NCI-H1417 treated with DMSO at 0.1 percent for 48 hours (cell line): ENCODE data around the gene PLAAT3.
"Not testable (repeated sequence)": the region's sequence is repeated elsewhere in the genome, so short reads cannot be mapped to it uniquely, and the experiment has no call there.

Experiments
- DNase-seq: peaks from one replicate; lab custom pipeline; 2025; lab: John Stamatoyannopoulos, UW

Gene PLAAT3

DNA sequence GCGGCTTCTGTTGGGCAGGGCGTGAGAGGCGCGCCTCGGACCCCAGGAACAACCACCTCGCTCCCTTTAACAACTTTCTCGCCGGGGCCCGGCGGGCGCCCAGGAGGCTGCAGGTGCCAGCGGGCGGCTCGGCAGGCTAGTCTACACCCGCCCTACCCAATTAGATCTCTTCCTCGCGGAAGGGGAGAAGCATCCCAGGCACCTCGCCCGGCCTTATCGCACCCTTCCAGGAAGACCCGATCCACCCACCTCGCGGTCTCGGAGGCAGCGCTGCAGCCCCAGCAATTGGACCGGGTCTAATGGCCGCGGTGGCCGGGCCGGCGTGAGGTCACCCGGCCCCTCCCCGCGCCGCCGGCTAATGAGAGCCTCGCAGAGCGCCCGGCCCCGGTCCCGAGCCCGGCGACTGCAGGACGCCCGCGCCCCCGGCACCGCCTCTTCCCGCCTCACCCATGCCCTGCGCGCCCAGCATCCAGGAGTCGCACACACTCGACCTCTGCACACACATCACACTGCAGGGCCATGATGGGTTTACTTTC lies at the start of gene PLAAT3:
TSS of gene PLAAT3 (minus strand) at position 298 of the 536 bp plus-strand sequence. CDS start 419 bp downstream, outside the sequence.
- no peak for DNase-seq

DNA sequence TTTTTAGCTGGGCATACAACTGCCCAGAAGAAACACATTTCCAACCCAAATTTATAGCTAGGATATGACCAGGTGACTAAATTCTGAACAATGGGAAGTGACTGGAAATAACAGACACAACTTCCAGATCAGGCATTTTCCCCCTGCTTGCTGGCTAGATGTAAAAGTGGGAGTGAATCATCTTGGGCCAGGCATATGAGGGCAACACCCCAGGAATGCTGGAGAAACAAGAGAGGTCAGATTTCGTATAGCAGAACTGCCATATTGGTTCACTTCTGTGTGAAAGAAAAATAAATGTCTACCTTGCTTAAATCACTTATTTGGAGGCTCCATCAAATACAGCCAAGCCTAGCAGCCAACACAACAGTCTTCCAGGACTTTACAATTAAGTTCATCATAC lies 49.6 kb upstream of the PLAAT3 start:
- DNase-seq = no peak

DNA sequence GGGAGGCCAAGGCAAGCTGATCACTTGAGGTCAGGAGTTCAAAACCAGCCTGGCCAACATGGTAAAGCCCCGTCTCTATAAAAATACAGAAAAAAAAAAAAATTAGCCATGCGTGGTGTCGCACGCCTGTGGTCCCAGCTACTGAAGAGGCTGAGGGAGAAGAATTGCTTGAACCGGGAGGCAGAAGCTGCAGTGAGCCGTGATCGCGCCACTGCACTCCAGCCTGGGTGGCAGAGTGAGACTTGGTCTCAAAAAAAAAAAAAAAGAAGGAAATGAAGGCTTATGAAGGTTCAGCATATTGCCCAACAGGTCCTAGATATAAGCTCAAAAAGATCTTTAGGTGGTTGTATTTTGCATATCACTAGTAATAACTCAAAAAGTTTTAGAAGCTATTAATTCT lies 46.7 kb upstream of the PLAAT3 start:
- DNase-seq = no peak

DNA sequence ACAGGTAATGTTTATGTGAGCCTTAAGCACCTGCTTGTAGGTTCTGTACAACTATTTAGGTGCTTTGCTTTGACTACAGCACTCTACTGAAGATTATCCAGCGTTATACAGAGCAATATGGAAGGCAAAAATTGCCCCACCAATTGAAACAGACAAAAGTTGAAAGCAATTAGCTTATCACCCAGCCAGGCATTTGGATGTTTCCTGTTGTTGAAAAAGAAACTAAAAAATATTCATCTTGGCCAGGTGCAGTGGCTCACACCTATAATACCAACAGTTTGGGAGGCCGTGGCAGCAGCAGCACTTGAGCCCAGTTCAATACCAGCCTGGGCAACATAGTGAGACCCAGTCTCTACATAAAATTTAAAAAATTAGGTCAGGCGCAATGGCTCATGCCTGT lies 38.4 kb upstream of the PLAAT3 start:
- DNase-seq = no peak

DNA sequence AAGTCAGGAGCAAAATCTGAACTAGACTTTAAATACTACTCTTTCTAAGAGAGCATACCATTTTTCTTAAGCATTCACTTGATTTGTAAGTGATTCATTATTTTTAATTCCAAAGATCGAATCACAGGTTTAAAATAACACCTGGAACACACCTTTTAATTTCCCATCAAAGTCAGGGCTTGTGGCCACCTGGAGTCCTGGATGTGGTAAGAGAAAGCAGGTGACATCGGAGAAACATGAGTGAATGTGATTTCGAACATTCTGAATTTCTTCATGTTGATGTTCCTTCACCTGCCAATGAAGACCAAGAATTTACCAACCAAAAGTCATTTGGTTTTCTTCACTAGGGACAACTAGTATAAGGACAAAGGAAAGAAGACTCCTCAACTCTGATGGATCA lies 29.0 kb upstream of the PLAAT3 start:
- DNase-seq = no peak

DNA sequence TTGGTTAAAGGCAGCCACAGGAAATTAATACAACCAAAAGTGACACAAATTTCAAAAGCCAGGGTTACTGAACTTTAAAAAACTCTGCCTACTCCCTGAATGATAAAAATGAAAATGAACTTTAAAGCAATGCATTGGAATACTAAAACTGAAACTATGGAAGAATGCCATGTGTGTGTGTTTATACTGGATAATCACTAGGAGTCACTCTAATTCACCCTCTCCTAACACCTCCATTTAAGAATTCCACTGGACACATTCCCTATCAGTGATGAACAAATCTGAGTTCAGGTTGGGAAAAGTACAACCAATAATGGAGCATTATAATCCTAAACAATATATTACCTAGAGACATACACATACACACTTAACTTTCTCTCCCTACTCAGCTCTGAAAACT lies 27.5 kb upstream of the PLAAT3 start:
- DNase-seq = no peak

DNA sequence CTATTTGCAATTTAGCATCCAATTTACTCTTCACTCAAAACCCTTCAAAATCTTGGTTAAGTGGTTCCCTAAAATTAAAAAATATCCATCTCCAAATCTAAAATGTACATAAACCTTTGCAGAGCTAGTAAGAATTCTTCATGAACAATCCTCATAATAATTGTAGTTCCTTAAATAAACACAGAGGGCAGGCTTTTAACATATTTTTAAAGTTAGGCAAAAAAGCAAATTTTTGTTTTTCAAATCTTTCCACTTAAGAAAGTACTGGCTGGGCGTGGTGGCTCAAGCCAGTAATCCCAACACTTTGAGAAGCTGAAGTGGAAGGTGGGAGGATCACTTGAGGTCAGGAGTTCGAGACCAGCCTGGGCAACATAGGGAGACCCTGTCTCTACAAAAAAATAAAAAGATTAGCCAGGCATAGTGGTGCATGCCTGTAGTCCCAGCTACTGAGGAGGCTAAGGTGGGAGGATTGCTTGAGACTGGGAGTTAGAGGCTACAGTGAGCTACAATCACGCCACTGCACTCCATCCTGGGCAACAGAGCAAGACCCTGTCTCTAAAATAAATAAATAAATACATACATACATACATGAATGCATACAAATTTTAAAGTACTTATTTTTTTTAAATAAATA lies 25.1 kb upstream of the PLAAT3 start:
- no peak for DNase-seq

DNA sequence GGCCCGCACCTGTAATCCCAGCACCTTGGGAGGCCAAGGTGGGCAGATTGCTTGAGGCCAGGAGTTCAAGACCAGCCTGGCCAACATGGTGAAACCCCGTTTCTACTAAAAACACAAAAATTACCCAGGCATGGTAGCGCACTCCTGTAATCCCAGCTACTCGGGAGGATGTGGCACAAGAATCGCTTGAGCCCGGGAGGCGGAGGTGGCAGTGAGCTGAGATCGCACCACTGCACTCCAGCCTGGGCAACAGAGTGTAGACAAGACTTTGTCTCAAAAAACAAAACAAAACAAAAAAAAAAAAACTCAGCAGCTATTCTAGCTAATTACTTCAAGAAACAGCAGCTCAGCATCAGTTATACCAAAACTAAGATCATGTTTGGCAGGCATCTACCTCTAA lies 24.2 kb upstream of the PLAAT3 start:
- DNase-seq = not testable (repeated sequence)

DNA sequence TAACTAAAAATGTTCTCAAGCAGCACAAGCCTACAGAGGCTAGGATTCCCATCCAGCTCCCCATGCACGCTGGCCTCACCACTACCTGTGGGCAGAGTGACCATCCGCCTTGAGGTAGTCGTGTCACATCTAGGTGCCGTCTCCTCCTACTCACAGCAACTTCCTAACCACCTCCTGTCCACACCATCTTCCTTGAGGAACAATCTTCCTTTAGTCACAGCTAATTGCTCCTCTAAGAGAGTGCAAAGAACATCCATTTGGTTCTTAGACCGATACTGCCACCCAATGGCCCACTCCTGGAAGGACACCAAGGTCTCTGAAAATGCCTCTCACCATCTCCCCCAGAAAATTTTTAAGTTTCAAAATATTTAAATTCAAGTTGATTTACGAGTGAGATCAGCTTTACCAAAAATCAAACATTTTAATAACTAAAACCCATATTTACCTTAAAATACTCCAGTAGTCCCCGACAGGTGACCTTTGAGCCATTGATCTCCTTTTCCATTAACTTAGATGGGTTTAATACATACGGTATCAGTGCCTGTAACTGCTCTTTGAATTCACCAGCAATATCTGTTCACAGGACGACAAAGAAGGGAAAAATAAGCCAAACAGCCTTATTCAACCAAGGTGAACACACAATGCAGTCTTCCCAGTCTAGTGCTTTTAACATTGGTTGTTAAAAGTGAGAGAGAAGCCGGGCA lies 21.7 kb upstream of the PLAAT3 start:
- no peak for DNase-seq

DNA sequence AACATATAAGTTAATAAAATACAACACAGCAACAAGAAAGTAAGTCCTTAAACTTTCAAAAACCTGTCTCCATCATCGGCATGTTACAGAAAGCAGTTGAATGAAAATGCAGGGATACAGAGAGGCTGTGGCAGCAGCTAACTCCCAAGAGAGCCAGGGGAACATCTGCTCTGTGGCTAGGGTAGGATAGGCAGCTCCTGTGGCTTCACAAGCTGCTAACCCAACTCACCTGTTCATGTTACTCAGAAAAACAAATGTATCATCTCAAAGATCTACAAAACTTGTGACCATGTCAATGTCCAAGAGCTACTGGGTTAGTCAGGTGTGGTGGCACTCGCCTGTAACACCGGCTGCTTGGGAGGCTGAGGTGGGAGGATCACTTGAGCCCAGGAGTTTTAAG lies 15.2 kb upstream of the PLAAT3 start:
- DNase-seq = no peak

DNA sequence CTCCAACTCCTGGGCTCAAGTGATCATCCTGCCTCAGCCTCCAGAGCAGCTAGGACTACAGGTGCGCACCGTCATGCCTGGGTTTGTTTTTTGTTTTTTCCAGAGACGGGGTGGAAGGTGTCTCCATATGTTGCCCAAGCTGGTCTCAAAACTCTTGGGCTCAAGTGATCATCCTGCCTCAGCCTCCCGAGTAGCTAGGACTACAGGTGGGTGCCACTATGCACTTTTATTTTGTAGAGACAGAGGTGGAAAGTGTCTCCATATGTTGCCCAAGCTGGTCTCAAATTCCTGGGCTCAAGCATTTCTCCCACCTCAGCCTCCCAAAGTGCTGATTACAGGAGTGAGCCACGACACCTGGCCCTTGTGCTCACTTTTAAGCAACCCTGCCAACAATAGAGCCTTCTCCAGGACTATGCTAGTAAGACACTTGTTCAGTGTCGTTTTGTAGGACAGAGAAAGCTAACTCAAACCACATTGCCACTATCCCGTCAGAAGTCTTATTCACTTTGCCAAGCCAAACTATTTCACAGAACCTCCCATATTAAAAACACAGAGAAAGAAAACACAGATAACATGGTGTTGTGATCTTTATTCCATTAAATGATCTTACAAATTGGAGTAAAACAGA lies 9.4 kb upstream of the PLAAT3 start:
- no peak for DNase-seq

DNA sequence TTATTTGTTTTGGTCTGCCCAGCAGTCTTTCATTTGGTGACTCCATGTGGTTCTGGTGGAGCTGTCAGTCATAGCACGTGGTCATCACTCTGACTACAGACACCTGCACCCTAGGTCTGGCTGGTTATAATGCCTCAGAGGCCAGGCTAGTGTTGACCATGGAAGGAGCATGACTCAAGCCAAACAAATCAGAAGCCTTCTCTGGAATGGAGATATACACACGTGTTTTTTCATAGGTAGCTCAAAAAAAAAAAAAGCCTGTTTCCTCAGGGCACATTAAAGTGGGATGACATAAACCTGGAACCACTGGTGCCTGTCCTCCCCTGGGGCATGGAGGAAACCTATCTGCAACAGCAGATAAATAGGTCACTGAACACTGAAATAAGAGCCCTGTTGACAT lies 8.1 kb upstream of the PLAAT3 start:
- no peak for DNase-seq

DNA sequence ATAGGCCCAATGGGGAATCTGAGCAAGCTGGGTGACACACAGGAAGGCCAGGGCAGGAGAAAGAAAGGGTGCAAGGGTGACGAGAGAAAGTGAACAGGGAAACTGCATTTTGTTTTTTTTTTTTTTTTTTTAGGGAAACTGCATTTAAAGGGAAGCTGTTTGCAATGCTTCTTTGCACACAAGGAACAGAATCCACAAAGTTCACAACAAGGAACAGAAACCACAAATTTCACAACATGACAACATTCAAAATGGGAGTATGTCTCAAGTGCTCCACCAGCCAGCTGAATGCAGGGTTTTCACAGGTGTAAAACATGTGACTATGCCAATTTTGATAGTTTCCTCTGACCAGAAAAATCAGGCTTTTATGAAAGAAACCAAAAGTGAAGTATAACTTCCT lies 6.8 kb upstream of the PLAAT3 start:
- DNase-seq = no peak

DNA sequence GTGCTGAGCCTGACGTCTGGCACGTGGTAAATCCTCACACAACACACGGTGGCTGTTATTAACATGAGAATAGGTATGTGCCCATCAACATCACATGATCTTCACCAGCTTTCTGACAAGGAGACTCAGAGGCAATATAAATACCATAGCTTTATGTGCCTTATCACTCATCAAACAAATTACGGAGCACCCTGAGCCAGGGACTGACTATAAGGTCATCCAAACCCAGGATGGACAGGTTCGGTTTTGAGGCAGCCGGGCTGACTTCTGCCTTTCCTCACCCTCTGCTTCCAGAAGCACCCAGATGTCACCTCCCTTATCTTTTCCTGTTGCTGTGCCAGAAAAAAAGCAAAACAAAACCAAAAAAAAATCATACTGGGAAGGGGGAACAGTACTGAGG lies 5.7 kb upstream of the PLAAT3 start:
- DNase-seq = no peak

DNA sequence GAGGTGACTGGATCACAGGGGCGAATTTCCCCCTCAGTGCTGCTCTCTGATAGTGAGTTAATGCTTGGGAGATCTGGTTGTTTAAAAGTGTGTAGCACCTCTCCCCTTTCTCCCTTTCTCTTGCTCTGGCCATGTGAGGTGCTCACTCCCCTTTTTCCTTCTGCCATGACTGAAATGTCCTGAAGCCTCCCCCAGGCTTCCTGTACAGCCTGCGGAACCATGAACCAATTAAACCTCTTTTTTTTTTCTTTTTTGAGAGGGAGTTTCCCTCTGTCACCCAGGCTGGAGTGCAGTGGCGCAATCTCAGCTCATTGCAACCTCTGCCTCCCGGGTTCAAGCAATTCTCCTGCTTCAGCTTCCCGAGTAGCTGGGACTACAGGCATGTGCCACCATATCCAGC lies 3.5 kb upstream of the PLAAT3 start:
- not testable (repeated sequence) for DNase-seq

DNA sequence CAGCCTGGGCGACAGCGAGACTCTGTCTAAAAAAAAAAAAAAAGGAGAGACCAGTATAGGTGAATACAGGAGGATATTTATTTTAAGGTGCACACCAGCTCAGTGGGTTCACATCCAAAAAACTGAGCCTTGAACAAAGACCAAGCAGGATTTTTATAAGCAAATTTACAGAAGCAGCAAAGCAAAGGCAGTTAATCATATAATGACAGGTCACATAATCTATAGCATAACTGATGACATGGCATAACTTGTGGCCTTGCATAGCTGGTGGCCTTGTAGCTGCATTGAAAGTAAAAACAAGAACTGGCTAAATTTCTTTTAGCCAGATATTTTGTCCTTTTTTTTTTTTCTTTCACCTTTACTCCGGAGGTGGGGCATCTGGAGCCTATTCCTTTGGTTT lies 2.7 kb upstream of the PLAAT3 start:
- no peak for DNase-seq

DNA sequence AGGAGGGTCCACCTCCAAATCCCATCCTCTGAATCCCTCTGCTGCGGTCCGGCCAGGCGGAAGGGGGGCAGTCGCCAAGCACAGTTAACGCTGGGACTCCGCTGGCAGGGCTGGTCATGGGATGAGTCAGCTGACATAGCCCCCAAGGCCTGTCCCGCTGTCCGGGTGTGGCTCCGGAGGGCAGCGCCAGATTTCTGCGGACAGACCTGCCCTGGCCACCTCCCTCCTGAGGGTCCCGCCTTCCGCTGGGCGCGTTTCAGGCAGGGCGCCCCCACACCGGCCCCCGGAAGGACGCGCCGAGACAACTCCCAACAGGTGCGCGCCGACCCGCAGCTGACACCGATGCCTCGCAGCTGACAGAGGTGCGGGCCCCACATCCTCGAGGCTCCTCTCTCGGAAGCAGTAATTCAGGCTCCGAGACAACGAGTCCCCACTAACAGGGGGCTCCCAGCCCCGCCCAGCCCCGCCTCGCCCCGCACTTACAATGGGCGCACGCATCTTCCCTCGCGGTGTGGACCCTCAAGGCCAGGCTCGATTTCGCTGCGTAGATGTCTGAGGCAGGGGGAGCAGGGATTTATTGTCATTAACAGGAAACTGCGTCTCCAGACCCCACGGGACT lies 607 bp downstream of the PLAAT3 start:
- DNase-seq = no peak

DNA sequence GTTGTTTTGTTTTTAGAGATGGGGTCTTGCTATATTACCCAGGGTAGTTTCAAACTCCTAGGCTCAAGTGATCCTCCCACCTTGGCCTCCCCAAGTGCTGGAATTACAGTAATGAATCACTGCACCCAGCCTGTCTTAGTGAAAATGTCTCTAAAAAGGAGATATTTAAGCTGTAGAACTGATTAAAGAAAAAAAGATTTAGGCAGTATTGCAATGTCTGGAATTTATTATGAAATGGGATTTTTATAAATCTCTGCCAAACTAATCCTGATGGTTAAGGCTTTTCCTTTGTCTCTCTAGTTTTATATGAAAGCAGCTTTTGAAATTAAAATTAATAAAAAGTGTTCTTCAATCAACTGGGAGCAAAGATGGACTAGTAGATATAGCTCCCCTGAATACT lies 2.1 kb downstream of the PLAAT3 start:
- DNase-seq = no peak

DNA sequence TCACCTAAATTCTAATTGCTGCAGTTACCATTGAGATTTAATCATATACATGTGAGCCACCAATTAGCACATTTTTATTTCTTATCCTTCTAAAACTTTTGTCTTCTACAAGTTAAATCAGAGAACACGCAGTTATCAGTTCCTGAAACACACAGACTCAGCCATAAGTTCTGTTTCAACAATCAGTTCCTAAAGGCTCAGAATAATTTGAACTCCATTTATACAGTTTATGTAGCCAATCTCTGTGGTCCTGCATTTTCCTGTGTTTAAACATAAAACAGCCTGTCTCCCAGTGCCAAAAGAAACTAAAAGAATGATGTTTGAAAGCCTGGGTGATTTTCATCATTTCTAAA lies 2.9 kb downstream of the PLAAT3 start:
- no peak for DNase-seq

DNA sequence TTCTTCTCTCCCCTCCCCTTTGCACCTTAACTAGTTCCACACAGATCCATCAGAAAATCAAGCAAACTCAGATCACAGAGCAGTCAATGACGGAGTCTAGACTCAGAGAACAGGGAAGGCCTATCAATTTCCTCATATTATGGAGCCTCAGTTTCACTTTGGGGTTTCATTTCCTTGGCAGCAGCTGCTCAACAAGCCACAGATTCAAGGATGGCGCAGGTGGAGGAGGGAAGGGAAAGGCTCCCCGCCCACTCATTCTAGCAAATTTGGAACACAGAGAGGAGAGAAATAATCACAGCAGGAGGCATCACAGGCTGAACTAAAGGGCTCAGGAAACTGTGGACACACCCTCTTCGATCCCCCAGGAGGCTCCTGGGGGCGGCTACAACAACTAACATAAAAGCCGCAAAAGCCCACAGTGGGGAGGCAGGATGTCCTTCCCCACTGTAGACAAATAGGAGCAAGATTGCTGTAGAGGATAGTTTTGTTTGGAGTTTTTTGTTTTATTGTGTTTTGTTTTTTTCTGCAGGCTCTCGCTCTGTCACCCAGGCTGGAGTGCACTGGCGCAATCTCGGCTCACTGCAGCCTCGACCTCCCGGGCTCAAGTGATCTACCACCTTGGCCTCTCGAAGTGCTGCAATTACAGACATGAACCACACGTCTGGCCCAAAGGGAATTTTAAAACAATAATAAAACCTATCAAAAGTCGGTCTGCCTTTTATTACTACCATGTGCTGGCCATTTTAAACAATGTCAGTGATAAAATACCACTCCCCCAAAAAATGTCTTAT lies 3.4 kb downstream of the PLAAT3 start:
- DNase-seq = peak; percentile 24

DNA sequence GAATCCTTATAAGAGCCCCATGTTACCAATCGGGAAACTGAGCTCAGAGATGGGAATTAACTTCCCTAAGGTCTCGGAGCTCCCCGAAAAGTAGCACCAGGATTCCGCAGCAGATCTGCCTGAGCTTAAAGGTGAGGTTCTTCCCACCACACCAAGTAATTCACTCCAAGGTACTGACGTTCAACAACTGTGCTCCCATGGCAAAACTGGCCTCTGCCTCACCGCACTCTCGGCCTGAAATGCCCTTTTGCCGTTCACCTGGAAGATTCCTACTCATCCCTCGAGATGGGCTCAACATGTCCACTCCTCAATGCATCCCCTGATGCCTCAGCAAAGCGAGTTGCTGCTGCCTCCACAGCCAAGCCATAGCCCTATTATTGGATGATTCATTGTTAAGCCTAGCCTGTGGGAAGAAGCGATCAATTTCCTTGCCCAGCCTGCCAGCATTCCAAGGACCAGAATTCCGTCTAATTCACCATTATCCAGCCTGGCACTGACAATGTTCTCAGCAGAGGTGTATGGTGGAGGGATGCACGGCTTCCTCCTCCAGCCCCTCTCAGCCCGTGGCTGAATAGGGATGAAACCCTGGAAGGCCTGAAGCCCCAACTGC lies 4.2 kb downstream of the PLAAT3 start:
- no peak for DNase-seq

DNA sequence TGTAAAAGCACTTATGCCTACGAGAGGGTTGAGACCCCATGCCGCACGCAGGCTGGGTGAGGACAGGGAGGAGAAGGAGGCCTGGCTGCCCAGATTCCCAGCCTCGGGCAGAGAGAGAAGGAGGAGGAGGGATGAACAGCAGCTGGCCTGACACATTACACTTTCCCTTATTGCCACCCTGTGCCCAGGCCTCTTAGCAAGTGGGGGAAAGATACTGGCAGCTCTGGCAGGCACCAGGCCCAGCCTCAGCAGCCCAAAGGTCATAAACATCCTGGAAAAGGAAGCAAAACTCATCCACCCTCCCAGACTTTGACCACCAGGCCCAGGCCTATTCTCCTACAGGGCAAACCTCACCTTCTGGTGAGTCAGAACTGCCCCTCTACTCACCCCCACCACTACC lies 4.7 kb downstream of the PLAAT3 start:
- no peak for DNase-seq
